A549 (cell line): Measurements from ENCODE around the gene ROS1. TPM values are rescaled to one million over a fixed set of nuclear protein-coding genes. Genes with fewer than 3 reads are reported as not detected.

Experiments
- ATAC-seq, 2 experiments: fragments of 200-7000 bp in 1 of 2; fragments of >200 bp in 1 of 2; cut with Nextera tagmentation in 1 of 2; cut with Tn5 transposase in 1 of 2; 3 replicates each; pipeline versions ENCODE4 v1.8.0 to v1.9.1; 2018 to 2020; ENCODE audit warnings: mild to moderate bottlenecking in 1 of 2, moderate library complexity in 1 of 2
- CTCF ChIA-PET: fragments of 300-600 bp; sonication (Branson Sonifier 250); formaldehyde crosslinking; extraction: SDS; loops from one replicate; lab custom pipeline; 2021; ENCODE audit warnings: antibody characterized with exemption, inconsistent platforms; lab: Yijun Ruan, JAX
- POLR2A ChIA-PET: fragments of 350-600 bp; formaldehyde crosslinking; extraction: SDS; loops from one replicate; lab custom pipeline; 2021; ENCODE audit warnings: antibody characterized with exemption, inconsistent platforms; lab: Yijun Ruan, JAX
- DNase-seq, 2 experiments: peaks; one replicate each; pipeline versions ENCODE4 v3.0.0 to v3.0.0-alpha.2; 2011 to 2016; ENCODE audit warnings: low read depth in 1 of 2, low spot score in 1 of 2
- FAIRE-seq: peaks from 2 replicates; lab custom pipeline; 2011; peaks lifted over from hg19 to GRCh38; lab: Jason Lieb, UNC
- H3K27ac ChIP-seq, 2 experiments: fragments of >200 bp; sonication (Bioruptor Twin); formaldehyde crosslinking; 3 replicates each; pipeline ENCODE4 v1.5.1; 2016 to 2017
- H3K4me1 ChIP-seq: fragments of >200 bp; sonication (Bioruptor Twin); formaldehyde crosslinking; 3 replicates; pipeline ENCODE4 v1.6.1; 2016
- H3K4me2 ChIP-seq: fragments of >200 bp; sonication (Bioruptor Twin); formaldehyde crosslinking; 3 replicates; pipeline ENCODE4 v1.6.1; 2016
- H3K4me3 ChIP-seq: fragments of >200 bp; sonication (Bioruptor Twin); formaldehyde crosslinking; 3 replicates; pipeline ENCODE4 v1.5.1; 2016
- H3K9me3 ChIP-seq: fragments of >200 bp; sonication (Bioruptor Twin); formaldehyde crosslinking; 3 replicates; pipeline ENCODE4 v1.6.1; 2016
- BCL3 ChIP-seq: fragments of >200 bp; sonication (Bioruptor Twin); formaldehyde crosslinking; IDR thresholded peaks from 3 replicates; pipeline ENCODE4 v1.6.1; 2016
- BHLHE40 ChIP-seq: IDR thresholded peaks from 2 replicates; pipeline ENCODE4 v1.6.1; 2012; ENCODE audit warnings: low read depth, low read length, inconsistent platforms
- CBX8 ChIP-seq: fragments of 200-600 bp; sonication (generic); IDR thresholded peaks from 2 replicates; pipeline ENCODE4 v1.6.1; 2016
- CHD2 ChIP-seq: fragments of 150-350 bp; IDR thresholded peaks from 2 replicates; pipeline ENCODE4 v1.6.1; 2014; ENCODE audit warnings: low read length; ENCODE audit not compliant: partially characterized antibody
- E2F6 ChIP-seq: IDR thresholded peaks from 2 replicates; pipeline ENCODE4 v1.6.1; 2012; ENCODE audit warnings: low read depth, borderline replicate concordance
- ELK1 ChIP-seq: fragments of 150-350 bp; IDR thresholded peaks from 2 replicates; pipeline ENCODE4 v1.6.1; 2014; ENCODE audit warnings: low read depth, mild to moderate bottlenecking, low read length
- EP300 ChIP-seq, 2 experiments: fragments of >200 bp; sonication (Bioruptor Twin); formaldehyde crosslinking; IDR thresholded peaks; 2 replicates in 1 of 2; 3 replicates in 1 of 2; pipeline ENCODE4 v1.6.1; 2016 to 2017
- FOSB ChIP-seq: fragments of 250-450 bp; sonication (Bioruptor Pico); IDR thresholded peaks from 2 replicates; pipeline ENCODE4 v1.5.0; 2020; ENCODE audit warnings: mild to moderate bottlenecking, moderate library complexity
- FOSL2 ChIP-seq, 2 experiments: fragments of 450-650 bp in 1 of 2; fragments of >200 bp in 1 of 2; sonication (Bioruptor Twin) in 1 of 2; formaldehyde crosslinking; IDR thresholded peaks; 2 replicates each; pipeline versions ENCODE4 v1.5.0 to v1.6.1; 2016 to 2020; ENCODE audit warnings: mild to moderate bottlenecking in 1 of 2, moderate library complexity in 1 of 2
- HES2 ChIP-seq: fragments of >200 bp; sonication (Bioruptor Twin); formaldehyde crosslinking; IDR thresholded peaks from 2 replicates; pipeline ENCODE4 v1.6.1; 2016
- HMGXB4 ChIP-seq: fragments of 250-450 bp; sonication (Bioruptor Pico); IDR thresholded peaks from 2 replicates; pipeline ENCODE4 v1.5.0; 2021; ENCODE audit warnings: mild to moderate bottlenecking, moderate library complexity, borderline replicate concordance
- HOXA7 ChIP-seq: fragments of 250-450 bp; sonication (Bioruptor Pico); IDR thresholded peaks from 2 replicates; pipeline ENCODE4 v1.5.0; 2020; ENCODE audit warnings: mild to moderate bottlenecking, moderate library complexity
- JUNB ChIP-seq: fragments of >200 bp; sonication (Bioruptor Twin); formaldehyde crosslinking; IDR thresholded peaks from 2 replicates; pipeline ENCODE4 v1.6.1; 2016
- KDM5A ChIP-seq: fragments of 200-600 bp; sonication (generic); IDR thresholded peaks from 2 replicates; pipeline ENCODE4 v1.6.1; 2016; ENCODE audit warnings: antibody characterized with exemption, mild to moderate bottlenecking
- MAFK ChIP-seq: fragments of 450-650 bp; IDR thresholded peaks from 2 replicates; pipeline ENCODE4 v1.6.1; 2014; ENCODE audit not compliant: partially characterized antibody
- MAX ChIP-seq: IDR thresholded peaks from 2 replicates; pipeline ENCODE4 v1.6.1; 2012
- MAZ ChIP-seq: fragments of 150-350 bp; IDR thresholded peaks from 2 replicates; pipeline ENCODE4 v1.6.1; 2014; ENCODE audit warnings: antibody characterized with exemption, low read depth, low read length, borderline replicate concordance
- MYC ChIP-seq: IDR thresholded peaks from 2 replicates; pipeline ENCODE4 v1.6.1; 2012; ENCODE audit warnings: mild to moderate bottlenecking, inconsistent platforms, low read length, improper control_type of control experiment, borderline replicate concordance
- NPAS2 ChIP-seq: fragments of 250-450 bp; sonication (Bioruptor Pico); IDR thresholded peaks from 2 replicates; pipeline ENCODE4 v1.8.0; 2022; ENCODE audit warnings: mild to moderate bottlenecking, moderate library complexity, borderline replicate concordance
- POLR2AphosphoS2 ChIP-seq: conservative IDR thresholded peaks from 2 replicates; pipeline ENCODE4 v1.6.1; 2012; ENCODE audit warnings: low read length, improper control_type of control experiment, inconsistent platforms
- RAD21 ChIP-seq, 2 experiments: fragments of >200 bp in 1 of 2; sonication (Bioruptor Twin) in 1 of 2; formaldehyde crosslinking in 1 of 2; IDR thresholded peaks in 1 of 2; conservative IDR thresholded peaks in 1 of 2; 2 replicates in 1 of 2; 3 replicates in 1 of 2; pipeline ENCODE4 v1.6.1; 2012 to 2018; ENCODE audit warnings: inconsistent platforms in 1 of 2
- RCOR1 ChIP-seq: fragments of 150-350 bp; IDR thresholded peaks from 2 replicates; pipeline ENCODE4 v1.6.1; 2014; ENCODE audit warnings: antibody characterized with exemption, low read length, low read depth
- RNF2 ChIP-seq: fragments of 200-600 bp; sonication (generic); IDR thresholded peaks from 2 replicates; pipeline ENCODE4 v1.6.1; 2016; ENCODE audit warnings: low read depth, mild to moderate bottlenecking, antibody characterized with exemption, moderate library complexity, borderline replicate concordance
- SMC3 ChIP-seq: fragments of >200 bp; sonication (Bioruptor Twin); formaldehyde crosslinking; IDR thresholded peaks from 3 replicates; pipeline ENCODE4 v1.6.1; 2018; ENCODE audit warnings: inconsistent platforms
- TP53 ChIP-seq: fragments of 250-450 bp; sonication (Bioruptor Pico); IDR thresholded peaks from 2 replicates; pipeline ENCODE4 v1.5.0; 2021; ENCODE audit warnings: mild to moderate bottlenecking, moderate library complexity
- ZNF302 ChIP-seq: fragments of 250-450 bp; sonication (Bioruptor Pico); IDR thresholded peaks from 2 replicates; pipeline ENCODE4 v1.9.0; 2021; ENCODE audit warnings: inconsistent platforms, mild to moderate bottlenecking, moderate library complexity
- ZSCAN20 ChIP-seq: fragments of 250-450 bp; sonication (Bioruptor Pico); IDR thresholded peaks from 2 replicates; pipeline ENCODE4 v1.8.0; 2022; ENCODE audit warnings: mild to moderate bottlenecking, moderate library complexity
- WGBS: methylation state at CpG from one replicate; pipeline ENCODE4 v1.1.6; 2017; ENCODE audit errors: missing lambda C conversion rate; 5-methylcytosine and 5-hydroxymethylcytosine counted together
- polyA plus RNA-seq, 4 experiments: library from polyadenylated mRNA; depleted of rRNA in 3 of 4; stranded (reverse); fragments of >200 nt; fragmentation: RNase III in 1 of 4; extraction: RNeasy Plus Mini Kit Qiagen cat#74134 plus additional on column Dnase treatment in 1 of 4; gene quantifications; 2 replicates in 3 of 4; 3 replicates in 1 of 4; pipeline ENCODE4 v1.2.3, GENCODE V29; 2011 to 2017

ROS1 gene
- polyA plus RNA-seq, 2 of the 4 experiments (the other 2 are of a cell fraction), result 0.17 to 0.18 TPM

GRCh38 chr6:117270055-117270842, 155.5 kb downstream of the ROS1 start:
- no peak overlapping the region for H3K27ac ChIP-seq
- no peak for DNase-seq
- no peak for FAIRE-seq
- peak; percentile 42 to 62; a peak in 4 of 6 replicates for ATAC-seq
- TF ChIP-seq SMC3, result no peak
- TF ChIP-seq JUNB, result no peak
- TF ChIP-seq RCOR1, result no peak
- no peak for TF ChIP-seq HOXA7 (CRISPR knock-in tag)
- no peak for TF ChIP-seq BHLHE40
- no peak for TF ChIP-seq FOSB (CRISPR knock-in tag)
- TF ChIP-seq BCL3, result no peak
- ChIA-PET CTCF (no interaction called here), POLR2A (no interaction called here)
- 39% methylated on average over 22 of the region's 74 CpGs for WGBS
- H3K9me3 ChIP-seq, result no peaks in the 10 kb centered on the region
- H3K4me1 ChIP-seq, result no peaks in the 10 kb centered on the region
- peak overlapping the region; percentile 38 for H3K4me3 ChIP-seq
- peak overlapping the region; percentile 79 for H3K4me2 ChIP-seq

- CTCF ChIA-PET, result no interaction called here
- peak overlapping the region; percentile 79 for H3K4me2 ChIP-seq
- ATAC-seq, result no peak
- WGBS, result 25% methylated on average over 8 of the region's 8 CpGs
- H3K4me3 ChIP-seq, result peak overlapping the region; percentile 38; the same call in 1 of the 3 replicates
- H3K4me1 ChIP-seq, result no peaks in the 10 kb centered on the region
- no peak overlapping the region for H3K27ac ChIP-seq
- POLR2A ChIA-PET, result no interaction called here
- no peaks in the 10 kb centered on the region for H3K9me3 ChIP-seq
- FAIRE-seq, result no peak
- DNase-seq, result no peak
- TF ChIP-seq MYC, result no peak
- no peak for TF ChIP-seq BHLHE40
- TF ChIP-seq MAZ, result no peak
- TF ChIP-seq CHD2, result no peak
- TF ChIP-seq EP300 (IDR thresholded peaks at IDR 0.05), result no peak
- no peak for TF ChIP-seq HES2
- no peak for TF ChIP-seq ZNF302 (CRISPR knock-in tag)
- TF ChIP-seq, all 56 proteins: peak for 0
Observed at GRCh38 chr6:117269638-117270054, 156.1 kb downstream of the ROS1 start.

- WGBS, result 43% methylated on average over 1 of the region's 1 CpG
- POLR2A ChIA-PET, result no interaction called here
- no peak overlapping the region for H3K27ac ChIP-seq
- CTCF ChIA-PET, result interaction anchor here (0.6 to 1.1 kb wide), 2 partner anchors 12 to 181 kb away, joined by 3 to 4 read pairs; no protein-coding TSS in a partner anchor
- no peak overlapping the region for H3K4me2 ChIP-seq
- no peaks in the 10 kb centered on the region for H3K4me1 ChIP-seq
- ATAC-seq (no peak), FAIRE-seq (no peak), DNase-seq (no peak)
- TF ChIP-seq MAX (no peak), RAD21 (conservative IDR thresholded peaks at IDR 0.05 in 1 of 2, IDR thresholded peaks at IDR 0.05 in 1 of 2) (no peak), NPAS2 (no peak), ZSCAN20 (CRISPR knock-in tag) (no peak), KDM5A (no peak), RCOR1 (no peak), ELK1 (no peak), MAFK (no peak), TP53 (CRISPR knock-in tag) (no peak), RNF2 (no peak), HMGXB4 (CRISPR knock-in tag) (no peak), POLR2AphosphoS2 (no peak), MYC (no peak), CBX8 (no peak), ZNF302 (CRISPR knock-in tag) (no peak), E2F6 (no peak), FOSL2 (IDR thresholded peaks at IDR 0.05) (no peak), FOSL2 (CRISPR knock-in tag; IDR thresholded peaks at IDR 0.05) (no peak)
- no peaks in the 10 kb centered on the region for H3K9me3 ChIP-seq
- no peak overlapping the region for H3K4me3 ChIP-seq
Observed at GRCh38 chr6:117268924-117269323, 156.8 kb downstream of the ROS1 start.
